Thoracic aorta (tissue), 2 donors: ENCODE measurements around the gene CCDC85C. TPM values are rescaled to one million over a fixed set of nuclear protein-coding genes. Genes with fewer than 3 reads are reported as not detected.

Experiments used
- ATAC-seq: fragments of 150-250 bp; one replicate; pipeline ENCODE4 v1.8.0; 2017; ENCODE audit warnings: low read depth; ENCODE audit not compliant: insufficient number of reproducible peaks, low FRiP score
- DNase-seq: peaks from one replicate; pipeline ENCODE4 v3.0.0-alpha.2; 2020; ENCODE audit warnings: low spot score
- H3K27ac ChIP-seq, 2 donors: fragments of 200-600 bp; sonication (generic); 1 replicate in 1 of 2; 2 replicates in 1 of 2; pipeline ENCODE4 v1.5.1; 2016; ENCODE audit warnings: mild to moderate bottlenecking in 2 of 2, moderate library complexity in 2 of 2
- H3K27me3 ChIP-seq: fragments of 200-600 bp; sonication (generic); replicated peaks from 2 replicates; pipeline ENCODE4 v1.6.0; 2016; ENCODE audit warnings: mild to moderate bottlenecking; ENCODE audit not compliant: insufficient read depth
- H3K36me3 ChIP-seq: fragments of 200-600 bp; sonication (generic); one replicate; pipeline ENCODE4 v1.5.1; 2016
- H3K4me1 ChIP-seq, 2 donors: fragments of 200-600 bp; sonication (generic); 1 replicate in 1 of 2; 2 replicates in 1 of 2; pipeline versions ENCODE4 v1.5.1 to v1.6.0; 2016; ENCODE audit warnings: low read depth in 2 of 2, mild to moderate bottlenecking in 1 of 2; ENCODE audit not compliant: control insufficient read depth in 1 of 2
- H3K4me3 ChIP-seq: fragments of 200-600 bp; sonication (generic); 2 replicates; pipeline ENCODE4 v1.5.1; 2016; ENCODE audit warnings: mild to moderate bottlenecking
- H3K9me3 ChIP-seq: fragments of 200-600 bp; sonication (generic); 2 replicates; pipeline ENCODE4 v1.5.1; 2016
- CTCF ChIP-seq: fragments of 200-600 bp; sonication (generic); IDR thresholded peaks from one replicate; pipeline ENCODE4 v1.5.1; 2019; ENCODE audit warnings: antibody characterized with exemption
- total RNA-seq, 2 donors: library from RNA; depleted of rRNA; stranded (reverse); fragments of >200 nt; gene quantifications; one replicate each; pipeline versions ENCODE4 v1.1.0 to v1.2.3, GENCODE V29; 2016

Gene CCDC85C
- total RNA-seq, 2 donors from 2014 or later: 1.5 to 4.1 TPM

DNA sequence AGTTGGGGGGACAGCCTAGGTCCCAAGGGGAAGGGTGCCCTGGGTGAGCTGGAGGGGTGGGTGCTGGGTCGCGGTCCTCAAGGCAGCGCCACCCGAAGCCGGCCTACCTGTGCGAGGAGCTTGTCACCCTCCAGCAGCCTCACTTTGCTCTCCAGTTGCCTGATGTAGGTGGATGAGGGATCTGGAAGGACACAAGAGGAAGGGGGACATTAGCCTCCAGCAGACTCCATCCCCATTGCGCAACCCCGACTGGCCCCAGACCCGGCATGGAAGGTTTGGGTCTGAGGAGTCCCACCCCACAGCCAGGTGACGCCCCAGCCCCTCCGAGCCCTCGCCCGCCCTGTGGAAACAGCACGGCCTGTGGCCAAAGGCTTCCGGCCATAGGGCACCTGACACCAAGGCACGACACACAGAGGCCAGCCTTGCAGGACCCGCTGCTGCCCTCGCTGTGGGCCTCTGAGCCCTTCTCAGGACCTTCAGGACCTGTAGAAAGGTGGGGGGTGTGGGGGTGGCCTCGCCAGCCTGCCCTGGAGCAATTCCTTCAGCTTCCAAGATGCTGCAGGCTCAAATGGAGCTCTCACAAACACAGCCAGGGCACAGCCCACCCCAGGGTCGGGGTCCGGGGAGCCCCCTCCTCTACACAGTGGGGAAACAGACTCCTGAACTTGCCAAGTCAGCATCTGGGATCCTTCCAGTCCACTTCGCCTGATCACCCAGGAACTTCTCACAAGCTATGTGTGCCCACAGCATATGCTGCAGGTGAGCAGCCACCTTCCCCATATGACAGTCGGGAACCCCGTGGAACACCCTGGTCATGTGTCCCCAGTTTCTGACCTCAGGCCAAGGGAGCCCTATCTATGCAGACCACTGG, 67.9 kb downstream of the CCDC85C start:
- no peaks in the 10 kb centered on the region for H3K4me1 ChIP-seq
- H3K4me3 ChIP-seq: no peak overlapping the region
- no peak overlapping the region for H3K27ac ChIP-seq
- DNase-seq (no peak), ATAC-seq (no peak)
- TF ChIP-seq CTCF: no peak
- H3K27me3 ChIP-seq: no peaks in the 10 kb centered on the region
- H3K9me3 ChIP-seq: no peaks in the 10 kb centered on the region
- no peaks in the 10 kb centered on the region for H3K36me3 ChIP-seq

- TF ChIP-seq CTCF: no peak
- Histone ChIP-seq H3K4me1 (no peaks in the 10 kb centered on the region), H3K27ac (no peak overlapping the region), H3K9me3 (no peaks in the 10 kb centered on the region), H3K27me3 (no peaks in the 10 kb centered on the region), H3K36me3 (no peaks in the 10 kb centered on the region), H3K4me3 (no peak overlapping the region)
- DNase-seq (no peak), ATAC-seq (no peak)
Measured at GRCh38 chr14:99535448-99535847, 68.6 kb downstream of the CCDC85C start.

DNA sequence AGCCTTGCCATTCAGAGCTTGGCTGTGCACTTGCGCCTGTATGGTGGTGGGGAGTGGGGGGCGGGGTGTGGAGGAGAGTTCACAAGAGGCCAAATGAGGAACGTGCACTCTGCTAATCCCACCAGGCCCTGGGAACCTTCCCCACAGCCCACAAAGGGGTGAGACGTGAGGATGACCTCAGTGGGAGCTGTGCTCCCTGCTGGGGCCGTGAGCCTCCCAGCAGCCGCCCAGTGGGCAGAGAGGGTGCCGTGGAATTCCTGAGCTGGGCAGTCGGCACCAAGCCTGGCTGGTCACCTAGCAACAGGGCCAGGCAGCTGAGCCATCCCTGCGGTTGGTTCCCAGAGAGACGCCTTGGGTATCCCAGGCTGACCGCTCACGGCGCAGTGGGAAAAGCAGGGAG, 69.1 kb downstream of the CCDC85C start:
- no peak for TF ChIP-seq CTCF
- H3K36me3 ChIP-seq: no peaks in the 10 kb centered on the region
- DNase-seq (no peak), ATAC-seq (no peak)
- no peaks in the 10 kb centered on the region for H3K9me3 ChIP-seq
- H3K27me3 ChIP-seq: no peaks in the 10 kb centered on the region
- no peaks in the 10 kb centered on the region for H3K4me1 ChIP-seq
- no peak overlapping the region for H3K27ac ChIP-seq
- H3K4me3 ChIP-seq: no peak overlapping the region

DNA sequence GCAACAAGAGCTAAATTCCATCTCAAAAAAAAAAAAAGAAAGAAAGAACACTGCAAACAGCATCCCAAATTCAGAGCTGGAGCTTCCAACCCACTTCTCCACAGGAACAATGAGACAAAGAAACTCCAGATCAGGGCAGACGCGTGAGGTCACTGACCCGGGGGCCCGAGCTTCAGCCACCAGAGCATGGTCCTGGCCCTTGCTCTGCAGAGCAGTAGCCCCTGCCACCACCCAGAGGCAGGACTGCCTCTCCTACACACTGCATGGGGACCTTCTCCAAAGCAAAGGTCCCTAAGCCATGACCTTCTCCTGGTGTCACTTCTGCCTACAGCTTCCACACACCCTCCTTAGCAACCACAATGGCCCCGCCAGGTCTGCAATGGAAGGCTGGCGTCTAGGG, 69.7 kb downstream of the CCDC85C start:
- no peak for ATAC-seq
- TF ChIP-seq CTCF: no peak
- Histone ChIP-seq H3K36me3 (no peaks in the 10 kb centered on the region), H3K4me3 (no peak overlapping the region), H3K27me3 (no peaks in the 10 kb centered on the region), H3K4me1 (no peaks in the 10 kb centered on the region), H3K9me3 (no peaks in the 10 kb centered on the region), H3K27ac (no peak overlapping the region)
- no peak for DNase-seq

DNA sequence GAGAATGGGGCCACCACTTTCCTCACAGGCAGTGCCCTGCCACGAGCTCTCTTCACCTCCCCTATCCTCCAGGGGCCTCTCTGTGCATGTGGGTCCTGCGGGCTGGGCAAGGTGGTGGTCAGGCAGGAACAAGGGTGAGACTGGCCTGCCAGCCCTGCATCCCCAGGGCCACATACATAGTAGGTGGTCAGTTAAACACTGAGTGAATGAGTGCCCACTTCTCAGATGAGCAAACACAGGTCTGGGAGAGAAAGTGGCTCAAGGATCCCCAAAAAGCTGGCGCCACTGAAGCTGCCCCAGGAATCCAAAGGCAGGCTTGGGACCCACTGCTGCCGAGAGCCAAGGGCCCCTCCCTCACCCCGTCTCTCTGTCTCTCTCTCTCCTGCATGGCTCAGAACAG, 71.7 kb downstream of the CCDC85C start:
- ATAC-seq (no peak), DNase-seq (no peak)
- H3K4me1 ChIP-seq: no peaks in the 10 kb centered on the region
- H3K9me3 ChIP-seq: no peaks in the 10 kb centered on the region
- H3K36me3 ChIP-seq: no peaks in the 10 kb centered on the region
- no peak for TF ChIP-seq CTCF
- H3K4me3 ChIP-seq: no peak overlapping the region
- no peak overlapping the region for H3K27ac ChIP-seq
- H3K27me3 ChIP-seq: no peaks in the 10 kb centered on the region
